RWPE1 (cell line): ENCODE data around the gene VPS13D.
A peak's percentile ranks its signal among the peaks of the same experiment; 100 is the strongest.

Experiments
- CTCF ChIA-PET: fragments of 350-600 bp; sonication (Branson Sonifier 250); formaldehyde crosslinking; extraction: SDS; loops from one replicate; lab custom pipeline; 2021; lab: Yijun Ruan, JAX
- POLR2A ChIA-PET: fragments of 400-600 bp; formaldehyde crosslinking; extraction: SDS; loops from one replicate; lab custom pipeline; 2020; ENCODE audit warnings: antibody characterized with exemption; ENCODE audit not compliant: low non-redundant PET; lab: Yijun Ruan, JAX
- DNase-seq: peaks from one replicate; pipeline ENCODE4 v3.0.0; 2012; ENCODE audit warnings: low spot score
- H3K27ac ChIP-seq: fragments of 450-650 bp; 2 replicates; pipeline ENCODE4 v1.5.1; 2017
- TF ChIP-seq, protein P1 (sequence below): fragments of 450-650 bp; conservative IDR thresholded peaks from 2 replicates; pipeline ENCODE4 v1.5.1; 2017; ENCODE audit warnings: low read depth, mild to moderate bottlenecking

Gene VPS13D

GRCh38 chr1:12197483-12197880 lies 32.3 kb upstream of the VPS13D start:
- TF ChIP-seq, protein P1, sequence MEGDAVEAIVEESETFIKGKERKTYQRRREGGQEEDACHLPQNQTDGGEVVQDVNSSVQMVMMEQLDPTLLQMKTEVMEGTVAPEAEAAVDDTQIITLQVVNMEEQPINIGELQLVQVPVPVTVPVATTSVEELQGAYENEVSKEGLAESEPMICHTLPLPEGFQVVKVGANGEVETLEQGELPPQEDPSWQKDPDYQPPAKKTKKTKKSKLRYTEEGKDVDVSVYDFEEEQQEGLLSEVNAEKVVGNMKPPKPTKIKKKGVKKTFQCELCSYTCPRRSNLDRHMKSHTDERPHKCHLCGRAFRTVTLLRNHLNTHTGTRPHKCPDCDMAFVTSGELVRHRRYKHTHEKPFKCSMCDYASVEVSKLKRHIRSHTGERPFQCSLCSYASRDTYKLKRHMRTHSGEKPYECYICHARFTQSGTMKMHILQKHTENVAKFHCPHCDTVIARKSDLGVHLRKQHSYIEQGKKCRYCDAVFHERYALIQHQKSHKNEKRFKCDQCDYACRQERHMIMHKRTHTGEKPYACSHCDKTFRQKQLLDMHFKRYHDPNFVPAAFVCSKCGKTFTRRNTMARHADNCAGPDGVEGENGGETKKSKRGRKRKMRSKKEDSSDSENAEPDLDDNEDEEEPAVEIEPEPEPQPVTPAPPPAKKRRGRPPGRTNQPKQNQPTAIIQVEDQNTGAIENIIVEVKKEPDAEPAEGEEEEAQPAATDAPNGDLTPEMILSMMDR = no peak
- DNase-seq = no peak
- POLR2A ChIA-PET = no interaction called here
- H3K27ac ChIP-seq = no peak overlapping the region
- CTCF ChIA-PET = interaction anchor here (3.5 kb wide), 1 partner anchor 73 kb away, joined by 15 read pairs; no protein-coding TSS in a partner anchor

GRCh38 chr1:12200208-12200607 lies 29.6 kb upstream of the VPS13D start:
- TF ChIP-seq, protein P1 = no peak
- POLR2A ChIA-PET = no interaction called here
- CTCF ChIA-PET = interaction anchor here (3.5 kb wide), 1 partner anchor 75 kb away, joined by 15 read pairs; no protein-coding TSS in a partner anchor
- H3K27ac ChIP-seq = no peak overlapping the region
- DNase-seq = no peak

DNA sequence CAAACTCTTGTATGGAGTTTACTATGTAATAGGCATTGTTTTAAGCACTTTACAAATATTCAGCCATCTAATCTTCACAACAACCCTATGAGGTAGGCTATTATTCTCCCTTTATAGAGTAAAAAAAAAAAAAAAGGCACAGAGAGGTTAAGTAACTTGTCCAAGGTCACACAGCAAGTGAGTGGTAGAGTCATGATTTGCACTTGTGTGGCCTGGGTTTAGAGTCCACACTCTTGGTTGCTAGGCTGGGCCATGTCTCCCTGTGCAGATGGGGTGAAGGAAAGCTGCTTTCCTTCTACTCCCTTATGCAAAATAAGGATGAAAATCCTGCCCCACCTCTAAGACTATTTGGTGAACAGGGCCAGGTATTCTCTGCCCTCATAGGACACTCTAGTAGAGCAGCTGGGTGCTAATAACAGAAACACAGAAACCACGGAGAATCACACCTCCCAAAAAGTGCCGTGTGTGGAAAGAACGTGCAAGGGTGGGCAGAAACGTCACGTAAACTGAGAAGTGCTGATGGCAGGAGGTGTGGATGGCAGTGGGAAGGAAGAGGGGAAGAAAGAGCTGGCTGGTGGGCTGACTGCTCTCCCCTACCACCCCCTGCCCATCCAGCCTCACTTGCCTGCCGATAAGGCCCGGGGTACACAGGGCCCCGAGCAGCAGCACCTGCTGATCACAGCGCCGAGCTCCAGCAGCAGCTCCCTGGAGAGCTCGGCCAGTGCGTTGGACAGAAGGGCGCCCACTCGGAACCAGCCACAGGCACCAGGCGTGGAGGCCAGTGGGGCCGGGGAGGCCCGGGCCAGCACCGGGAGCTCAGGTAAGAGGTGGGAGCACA lies 28.3 kb upstream of the VPS13D start:
- POLR2A ChIA-PET = no interaction called here
- no peak for DNase-seq
- H3K27ac ChIP-seq = no peak overlapping the region
- CTCF ChIA-PET = interaction anchor here (3.0 kb wide), 1 partner anchor 76 kb away, joined by 16 read pairs; no protein-coding TSS in a partner anchor
- TF ChIP-seq, protein P1 = no peak

DNA sequence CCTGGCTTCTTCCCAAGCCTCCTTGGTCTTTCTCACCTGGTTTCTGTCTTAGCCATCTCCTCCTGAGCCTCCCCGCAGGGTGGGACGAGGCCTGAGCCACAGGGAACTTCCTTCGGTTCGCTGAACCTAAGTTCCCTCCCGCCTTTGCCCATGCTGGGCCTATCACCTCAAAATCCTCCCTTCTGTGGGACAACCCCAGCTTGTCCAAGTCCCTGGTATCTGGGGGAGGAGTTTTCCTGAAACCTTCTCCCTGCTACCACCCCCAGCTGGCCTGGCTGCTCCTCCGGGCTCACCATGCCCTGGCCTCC lies 27.7 kb upstream of the VPS13D start:
- ChIA-PET CTCF (interaction anchor here (3.0 kb wide), 1 partner anchor 77 kb away, joined by 16 read pairs; no protein-coding TSS in a partner anchor), POLR2A (no interaction called here)
- no peak for DNase-seq
- TF ChIP-seq, protein P1 = no peak
- H3K27ac ChIP-seq = no peak overlapping the region

DNA sequence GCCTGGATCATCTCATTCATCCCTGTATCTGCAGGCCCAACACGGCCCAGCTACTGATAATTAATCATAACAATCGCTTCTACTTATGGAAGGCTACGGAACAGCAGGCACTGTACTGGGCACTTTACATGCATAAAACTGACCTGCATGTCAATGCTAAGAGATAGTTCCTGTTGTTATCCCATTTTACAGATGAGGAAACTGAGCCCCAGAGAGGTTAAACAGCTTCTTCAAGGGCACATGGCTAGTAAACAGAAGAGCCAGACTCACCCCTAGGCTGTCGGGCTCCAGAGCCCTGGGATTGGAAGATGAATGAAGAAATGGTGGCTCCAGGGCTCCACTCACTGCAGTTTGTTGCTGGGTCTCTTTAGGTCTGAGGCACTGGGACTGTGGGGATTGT lies 27.3 kb upstream of the VPS13D start:
- DNase-seq = no peak
- TF ChIP-seq, protein P1 = no peak
- POLR2A ChIA-PET = no interaction called here
- no peak overlapping the region for H3K27ac ChIP-seq
- CTCF ChIA-PET = interaction anchor here (0.6 to 3.0 kb wide), 2 partner anchors 77 to 367 kb away, joined by 4 to 16 read pairs; no protein-coding TSS in a partner anchor

DNA sequence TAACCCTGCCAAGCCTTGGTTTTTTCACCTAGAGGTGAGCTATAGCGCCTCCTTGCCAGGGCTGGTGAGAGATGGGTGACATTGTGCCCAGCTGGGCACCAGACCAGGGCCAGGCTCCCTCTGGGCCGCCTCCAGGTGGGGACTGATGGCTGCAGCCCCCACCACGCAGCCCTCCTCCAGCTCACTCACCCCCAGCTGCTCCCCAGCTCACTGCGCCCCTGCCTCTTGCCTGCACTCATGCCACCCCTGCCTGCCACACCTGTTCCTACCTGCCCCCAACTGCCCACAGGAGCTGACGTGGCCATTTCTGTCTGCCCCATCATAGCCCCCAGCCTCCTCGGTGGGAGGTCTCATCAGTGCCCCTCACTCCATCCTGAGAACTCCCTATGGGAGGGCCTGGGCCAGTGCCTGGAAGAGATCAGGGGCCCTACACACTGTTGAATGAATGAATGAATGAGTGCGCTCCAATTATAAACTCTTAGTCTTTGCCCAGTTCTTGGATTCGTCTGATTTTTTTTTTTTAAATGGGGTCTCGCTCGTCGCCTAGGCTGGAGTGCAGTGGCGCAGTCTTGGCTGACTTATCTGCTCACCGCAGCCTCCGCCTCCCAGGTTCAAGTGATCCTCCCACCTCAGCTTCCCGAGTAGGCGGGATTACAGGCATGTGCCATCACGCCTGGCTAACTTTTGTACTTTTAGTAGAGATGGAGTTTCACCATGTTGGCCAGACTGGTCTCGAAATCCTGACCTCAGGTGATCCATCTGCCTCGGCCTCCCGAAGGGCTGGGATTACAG lies 26.4 kb upstream of the VPS13D start:
- ChIA-PET POLR2A (no interaction called here), CTCF (interaction anchor here (0.6 to 3.0 kb wide), 3 partner anchors 37 to 367 kb away, joined by 3 to 16 read pairs (median 4); no protein-coding TSS in a partner anchor)
- no peak for DNase-seq
- H3K27ac ChIP-seq = peak overlapping the region; percentile 16
- TF ChIP-seq, protein P1 = no peak
